IMR-90 (cell line): ENCODE measurements around the gene CA9.

Source experiments
- BHLHE40 ChIP-seq: fragments of 150-350 bp; IDR thresholded peaks from 2 replicates; pipeline ENCODE4 v1.6.1; 2016; ENCODE audit warnings: mild to moderate bottlenecking, low read depth, low read length
- CEBPB ChIP-seq: IDR thresholded peaks from 2 replicates; pipeline ENCODE4 v1.6.1; 2012; ENCODE audit warnings: low read depth, low read length, improper control_type of control experiment
- CHD1 ChIP-seq: IDR thresholded peaks from 2 replicates; pipeline ENCODE4 v1.6.1; 2012; ENCODE audit warnings: low read depth, low read length, improper control_type of control experiment
- ELK1 ChIP-seq: fragments of 150-350 bp; IDR thresholded peaks from 2 replicates; pipeline ENCODE4 v1.6.1; 2016; ENCODE audit warnings: low read depth, mild to moderate bottlenecking, low read length, moderate library complexity, borderline replicate concordance
- FOS ChIP-seq: fragments of 150-350 bp; IDR thresholded peaks from 2 replicates; pipeline ENCODE4 v1.6.1; 2016; ENCODE audit warnings: low read depth, low read length
- MAZ ChIP-seq: IDR thresholded peaks from 2 replicates; pipeline ENCODE4 v1.6.1; 2012; ENCODE audit warnings: low read depth, mild to moderate bottlenecking, low read length, improper control_type of control experiment, moderate library complexity, borderline replicate concordance
- MXI1 ChIP-seq: IDR thresholded peaks from 2 replicates; pipeline ENCODE4 v1.6.1; 2012; ENCODE audit warnings: low read depth, mild to moderate bottlenecking, low read length, moderate library complexity, borderline replicate concordance
- POLR2A ChIP-seq: IDR thresholded peaks from 2 replicates; pipeline ENCODE4 v1.6.1; 2012; ENCODE audit warnings: mild to moderate bottlenecking, low read depth, low read length
- RAD21 ChIP-seq: IDR thresholded peaks from 2 replicates; pipeline ENCODE4 v1.6.1; 2012; ENCODE audit warnings: low read length, improper control_type of control experiment
- RCOR1 ChIP-seq: IDR thresholded peaks from 2 replicates; pipeline ENCODE4 v1.6.1; 2012; ENCODE audit warnings: mild to moderate bottlenecking, low read length, improper control_type of control experiment; ENCODE audit not compliant: insufficient replicate concordance
- RFX5 ChIP-seq: IDR thresholded peaks from 2 replicates; pipeline ENCODE4 v1.8.0; 2012; ENCODE audit warnings: low read depth, mild to moderate bottlenecking, low read length, moderate library complexity
- SMC3 ChIP-seq: fragments of 150-350 bp; IDR thresholded peaks from 2 replicates; pipeline ENCODE4 v1.6.1; 2016; ENCODE audit warnings: low read depth, mild to moderate bottlenecking, antibody characterized with exemption, low read length, moderate library complexity
- USF2 ChIP-seq: fragments of 150-350 bp; IDR thresholded peaks from 2 replicates; pipeline ENCODE4 v1.6.1; 2017; ENCODE audit warnings: mild to moderate bottlenecking, antibody characterized with exemption, low read length, low read depth
- TF ChIP-seq, protein P1 (sequence below): conservative IDR thresholded peaks from 2 replicates; pipeline ENCODE4 v1.5.1; 2012; ENCODE audit warnings: mild to moderate bottlenecking, low read depth, low read length, improper control_type of control experiment

- TF ChIP-seq BHLHE40 (no peak), POLR2A (no peak), RAD21 (no peak), CHD1 (no peak), USF2 (no peak), MXI1 (no peak), ELK1 (no peak), RCOR1 (no peak), SMC3 (no peak), RFX5 (no peak), MAZ (no peak), FOS (no peak), CEBPB (no peak)
- TF ChIP-seq, protein P1, sequence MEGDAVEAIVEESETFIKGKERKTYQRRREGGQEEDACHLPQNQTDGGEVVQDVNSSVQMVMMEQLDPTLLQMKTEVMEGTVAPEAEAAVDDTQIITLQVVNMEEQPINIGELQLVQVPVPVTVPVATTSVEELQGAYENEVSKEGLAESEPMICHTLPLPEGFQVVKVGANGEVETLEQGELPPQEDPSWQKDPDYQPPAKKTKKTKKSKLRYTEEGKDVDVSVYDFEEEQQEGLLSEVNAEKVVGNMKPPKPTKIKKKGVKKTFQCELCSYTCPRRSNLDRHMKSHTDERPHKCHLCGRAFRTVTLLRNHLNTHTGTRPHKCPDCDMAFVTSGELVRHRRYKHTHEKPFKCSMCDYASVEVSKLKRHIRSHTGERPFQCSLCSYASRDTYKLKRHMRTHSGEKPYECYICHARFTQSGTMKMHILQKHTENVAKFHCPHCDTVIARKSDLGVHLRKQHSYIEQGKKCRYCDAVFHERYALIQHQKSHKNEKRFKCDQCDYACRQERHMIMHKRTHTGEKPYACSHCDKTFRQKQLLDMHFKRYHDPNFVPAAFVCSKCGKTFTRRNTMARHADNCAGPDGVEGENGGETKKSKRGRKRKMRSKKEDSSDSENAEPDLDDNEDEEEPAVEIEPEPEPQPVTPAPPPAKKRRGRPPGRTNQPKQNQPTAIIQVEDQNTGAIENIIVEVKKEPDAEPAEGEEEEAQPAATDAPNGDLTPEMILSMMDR, result no peak
Observed at GRCh38 chr9:35729101-35729500, 55.4 kb downstream of the CA9 start.
